GM21360 (cell line): ENCODE results near the gene PACS2.
"Not testable (repeated sequence)": the region's sequence is repeated elsewhere in the genome, so short reads cannot be mapped to it uniquely, and the experiment has no call there.

Source experiments
- ATAC-seq: cut with Tn5 transposase; IDR thresholded peaks from one replicate; pipeline ENCODE4 v1.9.1; 2021; ENCODE audit warnings: mild to moderate bottlenecking, moderate library complexity; ENCODE audit not compliant: unreplicated experiment

PACS2 gene

DNA sequence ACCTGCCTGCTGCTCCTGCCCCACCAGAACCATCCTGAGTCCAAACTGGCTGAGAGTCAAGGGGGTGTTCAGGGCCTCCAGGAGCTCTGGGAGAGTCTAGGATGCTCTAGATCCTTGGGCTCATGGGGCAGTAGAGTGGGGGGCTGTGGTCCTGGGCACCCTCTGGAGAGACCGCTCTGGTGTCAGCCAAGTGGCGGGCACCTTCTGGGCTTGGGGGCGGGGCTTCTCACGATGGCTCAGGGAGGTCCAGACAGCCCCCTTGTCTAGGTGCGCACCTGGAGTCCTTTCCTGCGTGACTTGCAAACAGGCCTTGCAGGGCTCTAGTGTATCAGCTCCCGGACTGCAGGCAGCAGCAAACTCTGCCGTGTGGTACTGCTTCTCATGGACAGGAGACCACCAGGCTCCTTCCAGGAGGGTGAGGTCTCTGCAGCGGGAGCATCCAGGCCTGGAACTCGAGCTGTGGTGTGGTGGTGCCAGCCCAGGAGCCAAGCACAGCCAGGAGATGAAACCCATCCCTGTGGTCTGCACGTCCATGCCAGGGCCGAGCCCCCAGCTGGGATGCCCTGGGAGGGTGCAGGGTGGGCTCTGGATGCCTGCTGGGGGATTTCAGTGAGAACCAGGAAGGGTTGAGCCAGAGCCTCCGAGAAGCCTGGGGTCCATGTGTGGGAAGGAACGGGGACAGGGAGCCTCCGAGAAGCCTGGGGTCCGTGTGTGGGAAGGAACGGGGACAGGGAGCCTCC, 15.0 kb downstream of the PACS2 start:
- no peak for ATAC-seq

DNA sequence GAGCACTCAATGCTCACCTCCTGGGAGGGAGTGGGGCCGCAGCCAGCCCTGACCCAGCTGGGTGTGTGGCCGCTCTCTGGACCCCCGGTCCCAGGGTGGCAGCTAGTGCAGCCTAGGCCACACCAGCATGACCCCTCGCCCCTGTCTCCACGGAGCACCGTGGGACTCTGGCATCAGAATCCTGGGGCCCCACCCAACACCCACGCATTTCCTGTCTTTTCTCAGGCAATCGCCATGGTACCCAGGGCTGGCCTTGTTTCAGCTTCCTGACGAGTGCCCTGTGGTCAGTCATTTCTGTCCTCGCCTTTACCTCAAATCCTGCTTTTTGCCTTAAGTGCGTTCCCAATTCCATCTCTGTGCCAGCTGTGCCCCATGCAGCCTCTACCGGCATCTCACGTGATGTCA, 15.9 kb downstream of the PACS2 start:
- no peak for ATAC-seq

DNA sequence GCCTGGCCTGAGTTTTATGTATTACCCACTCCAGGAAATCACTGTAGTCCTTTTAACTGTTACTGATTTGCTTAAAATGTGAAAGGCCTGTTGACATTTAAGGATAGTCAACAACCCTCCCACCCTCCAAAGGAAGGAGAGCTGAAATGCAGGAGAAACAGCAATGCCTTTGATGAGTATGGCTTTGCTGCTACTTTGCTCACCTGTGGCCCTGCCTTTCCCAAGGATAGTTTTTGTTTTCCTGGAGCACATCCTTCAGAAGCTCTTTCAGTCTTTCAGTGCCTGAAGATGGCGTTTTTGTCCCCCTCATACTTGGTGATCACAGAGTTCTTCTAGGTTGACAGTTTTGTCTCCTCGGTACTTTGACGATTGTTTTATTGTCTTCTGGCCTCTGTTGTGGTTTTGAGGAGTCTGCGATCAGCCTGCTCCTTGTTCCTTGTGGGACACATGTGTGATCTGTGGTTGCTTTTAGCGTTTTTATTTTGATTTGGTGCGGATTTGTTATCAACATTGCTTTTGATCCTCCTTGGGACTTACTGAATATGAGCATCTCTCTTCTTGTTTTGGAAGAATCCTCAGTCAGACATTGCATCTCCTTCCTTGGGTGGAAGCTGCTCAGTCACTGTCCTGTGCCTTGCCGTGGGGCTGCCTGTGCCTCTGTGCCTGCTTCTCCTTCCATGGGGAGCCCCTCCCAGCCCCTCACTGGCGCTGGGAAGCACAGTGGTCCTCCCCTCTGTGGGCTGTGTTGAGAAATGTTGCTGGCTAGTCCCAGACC, 17.2 kb downstream of the PACS2 start:
- ATAC-seq, result no peak

DNA sequence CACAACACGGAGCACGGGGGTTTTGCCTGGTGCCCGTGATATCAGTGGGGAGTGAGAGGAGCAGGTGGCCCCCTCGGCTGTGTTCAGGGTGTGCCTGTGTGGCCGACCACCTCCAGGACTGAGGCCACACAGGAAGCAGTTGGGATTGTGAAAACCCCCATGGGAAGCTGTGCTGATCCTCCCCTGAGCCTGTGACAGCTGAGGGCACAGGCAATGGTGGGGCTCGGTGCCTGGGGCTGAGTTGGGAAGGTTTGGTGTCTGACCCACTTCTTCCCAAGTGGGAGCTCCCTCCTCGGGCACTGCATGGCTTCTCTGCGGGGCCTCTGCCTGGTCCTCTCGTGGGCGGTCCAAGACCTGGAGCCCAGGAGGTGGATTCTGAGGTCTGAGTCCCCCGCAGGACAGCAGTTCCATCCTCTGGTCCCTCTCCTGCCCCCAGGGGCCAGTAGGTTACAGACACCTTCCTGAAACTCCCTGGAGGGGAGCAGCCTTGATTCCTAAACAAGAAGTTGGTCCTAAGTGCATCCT, 17.9 kb downstream of the PACS2 start:
- ATAC-seq, result no peak

DNA sequence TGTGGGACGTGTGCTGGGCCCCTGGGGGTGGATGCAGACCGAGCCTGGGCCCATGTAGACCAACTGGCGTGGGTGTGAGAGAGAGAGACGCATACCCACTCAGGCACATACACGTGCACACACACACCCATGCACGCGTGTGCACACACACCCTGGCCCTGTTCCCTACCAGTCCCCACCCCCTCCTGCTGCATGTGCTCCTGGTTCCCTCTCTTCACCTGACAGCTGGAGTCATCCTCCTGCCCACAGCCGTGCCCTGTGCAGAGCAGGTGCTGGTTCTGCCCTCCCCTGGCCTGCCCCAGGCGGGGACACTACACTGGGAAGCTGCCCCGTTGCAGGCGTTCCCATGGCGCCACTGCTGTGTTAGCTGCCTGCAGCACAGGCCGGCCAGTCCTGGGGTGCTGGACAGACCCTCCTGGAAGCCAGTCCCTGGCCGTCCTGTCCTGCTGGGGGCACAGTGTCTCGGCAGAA, 18.5 kb downstream of the PACS2 start:
- no peak for ATAC-seq

DNA sequence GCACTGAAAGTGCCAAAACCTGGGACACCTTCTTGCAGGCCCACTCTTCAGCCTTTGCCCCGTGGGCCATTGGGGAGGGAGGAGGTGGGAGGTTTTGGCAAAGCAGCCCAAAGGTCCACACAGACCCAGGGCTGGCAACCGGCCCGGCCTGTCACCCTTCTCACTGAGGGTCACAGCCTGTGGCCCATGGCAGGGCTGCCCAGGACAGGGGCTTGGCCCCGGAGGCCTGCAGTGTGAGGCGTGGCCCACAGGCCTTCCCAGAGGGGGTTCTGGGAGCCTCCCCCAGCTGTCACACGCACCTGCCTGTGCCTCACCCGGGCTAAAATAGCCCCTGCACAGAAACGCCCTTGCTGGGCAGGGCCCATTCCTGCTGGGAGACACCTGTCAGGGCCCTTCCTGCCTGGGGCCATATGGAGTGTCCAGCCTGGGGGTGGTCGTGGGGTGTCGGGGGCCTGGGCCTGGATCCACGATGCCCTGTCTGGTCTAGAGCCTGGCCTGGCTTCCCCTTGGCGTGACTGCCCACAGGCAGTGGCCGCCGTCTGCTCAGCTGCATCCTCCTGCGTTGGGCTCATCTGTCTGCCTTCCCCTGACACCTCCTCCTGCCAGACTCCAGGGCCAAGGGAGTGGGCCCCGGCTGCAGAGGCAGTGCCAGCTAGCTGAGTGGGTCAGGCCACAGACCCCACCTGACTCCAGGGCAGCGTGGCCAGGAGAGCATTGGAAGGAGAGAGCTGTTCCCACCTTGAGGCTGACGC, 19.2 kb downstream of the PACS2 start:
- no peak for ATAC-seq

DNA sequence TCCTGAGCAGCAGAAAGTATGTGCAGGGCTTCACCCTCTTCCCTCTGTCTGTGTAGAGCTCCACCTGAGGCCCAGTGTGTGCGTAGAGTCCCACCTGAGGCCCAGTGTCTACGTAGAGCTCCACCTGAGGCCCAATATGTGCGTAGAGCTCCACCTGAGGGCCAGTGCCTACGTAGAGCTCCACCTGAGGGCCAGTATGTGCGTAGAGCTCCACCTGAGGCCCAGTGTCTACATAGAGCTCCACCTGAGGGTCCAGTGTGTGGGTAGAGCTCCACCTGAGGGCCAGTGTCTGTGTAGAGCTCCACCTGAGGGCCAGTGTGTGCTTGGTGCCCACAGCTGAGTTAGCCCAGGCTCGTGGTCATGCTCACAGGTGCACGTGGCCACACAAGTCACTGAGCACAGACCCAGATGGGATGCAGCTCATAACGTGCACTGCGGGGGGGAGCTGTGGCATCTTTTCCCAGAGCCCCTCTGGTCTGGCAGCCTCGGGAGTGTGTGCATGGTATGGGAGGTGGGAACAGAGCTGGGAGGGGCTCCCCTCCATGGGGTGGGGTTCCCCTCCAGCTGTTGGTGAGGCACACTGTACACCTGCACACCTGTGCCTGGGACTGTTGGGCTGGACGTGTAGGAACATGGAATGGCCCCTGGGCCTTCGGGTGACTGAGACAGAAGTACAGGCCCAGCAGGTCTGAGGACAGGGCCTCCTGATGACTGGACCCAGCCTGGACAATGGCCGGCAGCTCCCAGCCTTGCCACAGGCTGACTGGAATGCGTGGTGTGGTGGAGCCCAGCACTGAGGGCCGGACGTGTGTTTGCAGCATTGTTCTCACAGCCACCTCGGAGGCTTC, 20.1 kb downstream of the PACS2 start:
- ATAC-seq, result no peak

DNA sequence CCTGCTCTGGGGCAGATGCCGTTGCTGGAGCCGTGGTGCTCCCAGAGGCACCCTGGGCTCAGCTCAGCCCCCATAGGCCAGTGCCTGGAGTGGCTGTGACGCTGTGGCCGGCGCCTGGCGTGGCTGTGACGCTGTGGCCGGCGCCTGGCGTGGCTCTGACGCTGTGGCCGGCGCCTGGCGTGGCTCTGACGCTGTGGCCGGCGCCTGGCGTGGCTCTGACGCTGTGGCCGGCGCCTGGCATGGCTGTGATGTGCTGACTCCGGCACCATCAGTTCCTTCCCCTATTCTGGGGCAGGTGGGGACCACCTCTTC, 20.6 kb downstream of the PACS2 start:
- not testable (repeated sequence) for ATAC-seq

DNA sequence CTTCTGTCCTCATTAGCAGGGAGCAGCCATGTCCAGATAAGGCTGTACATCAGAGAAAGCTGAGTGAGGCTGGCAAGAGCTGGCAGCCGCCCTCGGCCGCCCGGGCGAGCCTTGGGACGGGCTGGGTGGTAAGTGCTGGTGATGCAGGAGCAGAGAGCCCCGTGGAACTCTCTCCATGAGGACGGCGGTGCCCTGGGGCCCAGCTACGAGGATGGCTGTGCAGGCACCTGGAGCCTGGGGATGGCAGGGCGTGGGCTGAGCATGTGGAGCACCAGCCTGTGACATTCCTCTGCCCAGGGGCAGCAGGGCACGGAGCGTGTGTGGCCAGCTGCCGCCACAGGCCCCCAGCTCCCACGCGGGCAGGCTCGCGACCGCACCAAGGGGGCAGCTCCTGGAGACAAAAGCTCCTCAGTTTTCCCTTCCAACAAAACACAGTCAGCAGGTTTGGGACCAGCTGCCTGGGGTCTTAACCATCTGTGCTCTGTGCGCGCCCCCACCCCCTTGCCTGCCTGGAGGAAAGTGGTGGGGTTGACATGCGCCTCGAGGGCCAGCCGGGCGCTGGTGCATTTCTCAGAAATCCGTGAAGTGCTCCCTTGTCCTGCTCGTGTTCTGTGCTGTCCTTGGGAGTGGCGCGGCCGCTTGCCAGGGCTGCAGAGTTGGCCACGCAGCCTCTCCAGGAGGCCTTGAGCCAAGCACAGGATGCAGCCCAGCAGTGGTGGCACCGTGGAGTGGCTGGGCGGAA, 21.4 kb downstream of the PACS2 start:
- ATAC-seq, result no peak

DNA sequence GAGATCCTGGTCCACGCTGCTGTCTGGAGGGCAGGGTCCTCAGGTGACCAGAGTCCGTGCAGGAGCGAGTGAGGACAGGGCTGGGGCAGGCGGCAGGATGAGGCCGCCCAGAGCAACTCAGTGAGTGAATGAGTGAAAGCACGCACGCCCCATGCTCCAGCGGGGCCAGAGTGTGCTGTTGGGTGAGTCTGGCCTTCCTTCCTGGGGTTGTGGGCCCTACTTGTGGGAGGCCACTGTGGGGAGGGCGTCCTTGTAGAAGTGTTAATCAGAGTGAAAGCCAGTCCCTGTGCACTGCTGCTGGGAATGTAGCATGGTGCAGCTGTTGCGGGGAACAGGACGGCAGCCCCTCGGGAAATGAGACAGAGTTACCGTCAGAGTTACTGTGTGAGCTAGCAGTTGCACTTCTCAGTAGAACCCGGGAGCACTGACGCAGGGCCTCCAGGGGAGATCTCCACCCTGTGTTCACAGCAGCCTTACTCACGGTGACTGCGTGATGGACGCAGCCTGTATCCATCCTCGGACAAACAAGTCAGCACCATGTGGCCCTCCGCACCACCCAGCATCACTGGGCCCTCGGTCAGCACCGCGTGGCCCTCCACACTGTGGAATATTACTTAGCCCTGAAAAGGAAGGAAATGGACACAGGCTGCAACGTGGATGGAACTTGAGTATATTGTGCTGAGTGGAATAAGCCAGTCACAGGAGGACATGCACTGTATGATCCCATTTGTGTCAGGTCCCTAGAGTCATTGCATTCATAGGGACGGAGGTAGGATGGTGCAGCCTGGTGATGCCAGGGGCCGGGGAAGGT, 22.1 kb downstream of the PACS2 start:
- no peak for ATAC-seq

DNA sequence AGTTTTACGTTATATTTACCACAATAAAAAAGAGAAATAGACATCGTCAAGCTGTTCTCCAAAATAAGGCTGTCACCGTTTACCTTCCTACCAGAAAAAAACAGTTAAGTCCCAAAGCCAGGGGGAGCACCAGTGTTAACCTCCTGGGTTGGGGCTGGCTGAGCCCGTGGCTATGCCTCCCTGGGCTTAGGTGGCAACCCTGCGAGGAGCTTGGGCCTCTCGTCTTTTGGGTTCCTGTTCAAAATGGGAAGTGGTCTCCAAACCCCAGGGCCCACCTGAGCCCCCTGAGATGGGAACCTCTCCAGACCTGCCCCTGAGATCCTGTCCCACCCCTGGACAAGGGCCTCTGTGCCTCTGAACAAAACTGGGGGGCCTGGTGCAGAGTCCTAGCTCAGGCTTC, 22.9 kb downstream of the PACS2 start:
- ATAC-seq, result no peak

DNA sequence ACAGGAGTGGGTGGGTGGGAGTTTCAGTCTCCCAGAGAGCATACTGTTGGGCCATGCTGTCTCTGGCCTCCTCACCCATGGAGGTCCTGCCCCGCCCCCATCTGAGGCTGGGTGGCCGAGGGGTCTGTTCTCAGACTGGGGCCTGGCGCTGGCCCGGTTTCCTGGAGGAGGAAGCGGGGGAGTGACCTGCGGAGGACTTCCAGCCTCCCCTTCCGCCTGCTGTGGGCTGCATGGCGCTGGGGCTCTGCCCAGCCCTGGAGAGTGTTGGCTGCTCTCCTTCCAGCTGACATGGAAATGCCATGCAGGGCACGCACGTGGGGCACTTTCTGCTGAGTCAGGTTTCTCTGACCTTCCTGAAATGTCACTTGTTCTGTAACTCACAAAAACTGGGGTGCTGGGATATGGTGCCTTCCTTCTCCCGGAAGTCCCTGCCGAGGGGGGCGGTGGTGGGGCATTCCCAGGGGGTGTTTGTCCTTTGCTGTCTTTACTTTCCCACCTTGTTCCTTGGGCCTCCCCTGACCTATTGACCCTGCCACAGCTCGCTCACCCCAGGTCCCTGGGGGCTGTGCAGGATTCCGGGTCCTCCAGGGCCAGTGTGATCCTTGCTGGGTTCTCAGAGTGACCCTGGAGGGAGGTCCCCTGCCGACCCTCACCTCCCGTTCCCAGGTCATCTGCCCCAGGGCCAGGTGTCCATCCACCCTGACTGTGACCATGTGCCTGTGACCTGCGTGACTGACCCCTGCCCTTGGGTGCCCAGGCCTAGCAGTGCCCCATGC, 23.6 kb downstream of the PACS2 start:
- ATAC-seq, result no peak

DNA sequence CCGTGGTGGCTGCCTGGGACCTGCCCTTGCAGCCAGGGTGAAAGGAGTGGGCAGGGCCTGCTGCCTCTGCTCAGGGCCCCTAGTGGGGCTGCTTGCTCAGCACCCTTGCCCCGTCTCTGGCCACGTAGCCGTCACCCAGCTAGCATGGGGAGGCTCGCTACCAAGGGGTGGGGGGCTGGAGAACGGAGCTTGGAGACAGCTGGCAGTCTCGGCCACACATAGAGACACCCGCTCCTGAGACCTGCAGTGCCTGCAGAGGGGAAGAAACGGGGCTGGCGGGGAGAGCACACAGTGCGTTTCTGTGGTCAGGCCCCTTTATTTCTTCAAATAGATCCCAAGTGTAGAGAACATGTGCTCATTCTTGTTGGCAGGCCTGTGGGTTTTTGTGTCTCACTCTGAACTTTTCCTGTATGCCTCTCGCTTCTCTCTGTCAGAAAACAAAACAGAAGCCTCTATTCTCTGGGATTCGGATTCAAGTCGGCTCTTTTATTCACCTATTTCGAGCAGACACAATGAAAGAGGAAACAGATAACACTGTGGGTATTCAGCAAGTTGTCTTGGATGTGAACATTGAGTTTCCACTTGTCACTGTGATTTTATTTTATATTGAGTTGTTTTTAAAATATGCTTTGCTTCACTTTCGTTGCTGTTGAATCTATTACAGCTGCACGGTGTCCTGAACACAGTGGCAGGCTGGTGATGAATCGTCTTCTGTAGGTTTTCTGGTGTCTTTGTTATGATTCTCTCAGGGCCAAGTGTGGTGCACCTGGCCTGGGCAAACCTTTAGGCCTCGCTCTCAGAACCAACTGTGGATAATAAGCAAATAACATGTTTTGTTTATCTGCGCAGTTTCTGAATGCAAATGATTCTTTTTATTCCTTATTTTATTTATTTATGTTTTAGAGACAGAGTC, 26.5 kb downstream of the PACS2 start:
- ATAC-seq, result no peak

DNA sequence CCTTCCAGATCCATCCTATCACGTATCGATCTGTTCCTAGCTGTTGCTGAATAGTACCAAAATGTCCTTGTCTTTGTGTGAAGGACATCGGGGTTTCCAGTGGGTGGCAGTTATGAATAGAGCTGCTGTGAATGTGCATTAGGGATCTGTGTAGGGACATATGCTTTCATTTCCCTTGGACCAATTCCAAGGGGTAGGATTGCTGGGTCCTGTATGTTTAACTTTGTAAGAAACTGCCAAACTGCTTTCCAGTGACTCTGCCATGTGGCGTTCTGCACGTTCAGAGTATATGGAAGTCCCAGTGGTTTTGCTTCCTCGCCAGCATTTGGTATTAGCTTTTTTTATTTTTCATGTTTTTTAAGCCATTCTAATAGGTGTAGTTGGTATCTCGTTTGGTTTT, 28.6 kb downstream of the PACS2 start:
- ATAC-seq, result no peak

DNA sequence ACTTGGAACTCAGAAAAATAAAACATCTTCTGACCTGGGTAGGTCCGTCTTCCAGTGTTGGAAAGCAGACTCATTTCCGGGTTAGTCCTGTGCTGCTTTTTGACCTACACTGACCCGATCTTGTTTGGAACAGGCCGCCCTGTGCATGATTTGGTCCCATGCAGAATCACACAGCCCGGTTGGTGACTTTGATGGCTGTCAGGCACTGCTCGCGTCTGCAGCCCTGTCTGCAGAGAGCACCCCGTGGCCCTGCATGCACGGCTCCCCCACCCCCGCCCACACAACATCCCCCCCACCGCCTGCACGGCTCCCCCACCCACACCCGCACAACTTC, 31.6 kb downstream of the PACS2 start:
- ATAC-seq, result no peak

DNA sequence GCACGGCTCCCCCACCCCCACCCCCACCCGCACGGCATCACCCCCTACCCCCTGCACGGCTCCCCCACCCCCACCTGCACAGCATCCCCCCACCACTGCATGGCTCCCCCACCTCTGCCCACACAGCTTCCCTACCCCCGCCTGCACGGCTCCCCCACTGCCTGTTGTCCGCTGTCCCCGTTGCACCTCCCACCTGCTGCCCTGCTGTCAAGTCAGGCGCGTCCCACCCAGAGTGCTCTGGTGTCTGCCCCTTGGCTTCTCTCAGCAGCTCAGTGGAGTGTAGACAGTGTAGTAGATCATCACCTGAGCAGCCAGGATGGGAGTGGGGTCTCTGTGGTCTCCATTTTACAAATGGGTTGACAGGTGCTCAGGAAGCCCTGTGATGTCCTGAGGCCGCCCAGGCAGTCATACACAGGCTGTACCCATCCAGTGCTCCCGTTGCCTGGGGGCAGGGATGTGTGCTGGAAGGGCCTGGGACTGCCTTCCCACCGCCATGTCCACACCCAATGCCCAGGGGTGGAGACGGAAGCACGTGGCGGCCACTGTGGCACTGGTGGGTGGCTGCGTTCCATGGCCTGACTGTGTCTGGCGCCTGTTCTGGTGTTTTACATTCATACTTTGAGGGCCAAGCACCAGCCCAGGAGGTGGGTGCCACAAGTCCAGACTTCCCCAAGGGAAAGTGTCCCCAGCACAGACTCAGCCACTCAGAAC, 32.5 kb downstream of the PACS2 start:
- no peak for ATAC-seq

DNA sequence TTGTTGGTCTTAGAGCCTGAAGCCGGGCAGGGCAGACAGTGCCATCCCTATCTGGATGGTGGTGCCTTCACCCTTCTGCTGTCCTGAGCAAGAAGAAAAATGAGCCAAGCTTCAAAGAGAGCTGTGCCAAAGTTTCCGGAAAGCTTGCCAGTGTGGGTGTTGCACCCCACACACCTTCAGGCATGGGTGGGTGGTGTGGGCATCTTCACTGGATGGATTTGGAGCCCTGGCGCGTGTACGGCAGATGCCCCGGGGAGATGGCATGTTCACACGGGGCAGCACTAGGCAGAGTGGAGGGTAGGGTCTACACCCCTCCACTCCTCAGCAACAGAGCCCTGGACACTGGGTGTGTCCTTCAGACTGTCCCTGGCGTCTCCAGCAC, 33.0 kb downstream of the PACS2 start:
- no peak for ATAC-seq
